IMR-90 (cell line): ENCODE data around the gene GP9. TPM values are rescaled to one million over a fixed set of nuclear protein-coding genes. Genes with fewer than 3 reads are reported as not detected.

Source experiments
- ATAC-seq: fragments of 200-7000 bp; cut with Tn5 transposase; 2 replicates; pipeline ENCODE4 v1.9.1; 2020; ENCODE audit warnings: low read depth, mild to moderate bottlenecking, moderate library complexity
- BruUV-seq: library from RNA; stranded (reverse); fragments of 400-500 nt; replicated peaks from 2 replicates; lab custom pipeline; 2021; lab: Mats Ljungman, UMichigan
- CTCF ChIA-PET: fragments of 300-600 bp; formaldehyde crosslinking; extraction: SDS; loops from one replicate; lab custom pipeline; 2021; ENCODE audit warnings: antibody characterized with exemption; lab: Yijun Ruan, JAX
- POLR2A ChIA-PET: fragments of 300-600 bp; sonication (Branson Sonifier 250); formaldehyde crosslinking; loops from one replicate; lab custom pipeline; 2022; ENCODE audit warnings: antibody characterized with exemption; ENCODE audit not compliant: unreplicated experiment; lab: Charles Lee
- DNase-seq: peaks from one replicate; pipeline ENCODE4 v3.0.0; 2013
- H2AFZ ChIP-seq: replicated peaks from 2 replicates; pipeline ENCODE3; 2013; ENCODE audit warnings: low read length, mild to moderate bottlenecking; ENCODE audit not compliant: poor library complexity
- H2AK5ac ChIP-seq: 2 replicates; pipeline ENCODE4 v1.6.1; 2013; ENCODE audit warnings: low read depth, low read length, inconsistent platforms
- H2AK9ac ChIP-seq: replicated peaks from 2 replicates; pipeline ENCODE3; 2013; ENCODE audit warnings: mild to moderate bottlenecking, low read depth, low read length, moderate library complexity; ENCODE audit not compliant: poor library complexity
- H2BK120ac ChIP-seq: 2 replicates; pipeline ENCODE4 v1.6.1; 2013; ENCODE audit warnings: low read depth, low read length, inconsistent platforms
- H2BK15ac ChIP-seq: 3 replicates; pipeline ENCODE4 v1.6.1; 2013; ENCODE audit warnings: low read depth, low read length, inconsistent platforms
- H2BK20ac ChIP-seq: 2 replicates; pipeline ENCODE4 v1.6.1; 2013; ENCODE audit warnings: low read depth, mild to moderate bottlenecking, inconsistent platforms, low read length, moderate library complexity
- H2BK5ac ChIP-seq: 2 replicates; pipeline ENCODE4 v1.6.1; 2013; ENCODE audit warnings: mild to moderate bottlenecking, low read depth, low read length, inconsistent platforms; ENCODE audit not compliant: poor library complexity, severe bottlenecking
- H3K14ac ChIP-seq: replicated peaks from 2 replicates; pipeline ENCODE4 v1.6.1; 2013; ENCODE audit warnings: low read depth, low read length, inconsistent platforms
- H3K18ac ChIP-seq: 2 replicates; pipeline ENCODE4 v1.6.1; 2013; ENCODE audit warnings: low read depth, low read length, control low read depth
- H3K23ac ChIP-seq: 2 replicates; pipeline ENCODE4 v1.6.1; 2013; ENCODE audit warnings: low read depth, low read length, inconsistent platforms
- H3K27ac ChIP-seq: 2 replicates; pipeline ENCODE4 v1.5.1; 2013; ENCODE audit warnings: mild to moderate bottlenecking, control low read depth, low read length; ENCODE audit not compliant: insufficient read depth
- H3K27me3 ChIP-seq: 2 replicates; pipeline ENCODE4 v1.6.1; 2013; ENCODE audit warnings: low read length; ENCODE audit not compliant: control insufficient read depth, insufficient read depth
- H3K36me3 ChIP-seq: 2 replicates; pipeline ENCODE4 v1.6.1; 2013; ENCODE audit warnings: low read length, mixed read lengths; ENCODE audit not compliant: control insufficient read depth, insufficient read depth
- H3K4ac ChIP-seq: 2 replicates; pipeline ENCODE4 v1.6.1; 2013; ENCODE audit warnings: low read depth, low read length, inconsistent platforms
- H3K4me1 ChIP-seq: 2 replicates; pipeline ENCODE4 v1.6.1; 2013; ENCODE audit warnings: low read length, mixed read lengths; ENCODE audit not compliant: control insufficient read depth, insufficient read depth
- H3K4me2 ChIP-seq: 2 replicates; pipeline ENCODE4 v1.6.1; 2013; ENCODE audit warnings: low read depth, mild to moderate bottlenecking, control low read depth, low read length, moderate library complexity
- H3K4me3 ChIP-seq: 2 replicates; pipeline ENCODE4 v1.5.1; 2013; ENCODE audit warnings: low read depth, mild to moderate bottlenecking, control low read depth, low read length, moderate library complexity; ENCODE audit not compliant: insufficient read depth
- H3K56ac ChIP-seq: 2 replicates; pipeline ENCODE4 v1.6.1; 2013; ENCODE audit warnings: low read length, inconsistent platforms; ENCODE audit not compliant: insufficient read depth; ENCODE audit errors: extremely low read depth
- H3K79me1 ChIP-seq, 2 experiments: 2 replicates each; pipeline ENCODE4 v1.6.1; 2013; ENCODE audit warnings: low read length in 2 of 2, inconsistent platforms in 1 of 2, low read depth in 1 of 2
- H3K9ac ChIP-seq: 2 replicates; pipeline ENCODE4 v1.6.1; 2013; ENCODE audit warnings: low read depth, low read length, control low read depth
- H3K9me1 ChIP-seq: 2 replicates; pipeline ENCODE4 v1.6.1; 2013; ENCODE audit warnings: low read length, inconsistent platforms; ENCODE audit not compliant: insufficient read depth
- H3K9me3 ChIP-seq: 2 replicates; pipeline ENCODE4 v1.6.1; 2013; ENCODE audit warnings: low read length; ENCODE audit not compliant: control insufficient read depth, insufficient read depth
- H4K20me1 ChIP-seq: 2 replicates; pipeline ENCODE4 v1.6.1; 2013; ENCODE audit warnings: low read length, inconsistent platforms; ENCODE audit not compliant: insufficient read depth
- H4K5ac ChIP-seq: 2 replicates; pipeline ENCODE4 v1.6.1; 2013; ENCODE audit warnings: mild to moderate bottlenecking, low read depth, low read length, control low read depth
- H4K8ac ChIP-seq, 2 experiments: 2 replicates each; pipeline ENCODE4 v1.6.1; 2013; ENCODE audit warnings: low read depth in 2 of 2, low read length in 2 of 2, control low read depth in 1 of 2, inconsistent platforms in 1 of 2
- H4K91ac ChIP-seq: 2 replicates; pipeline ENCODE4 v1.6.1; 2013; ENCODE audit warnings: low read depth, low read length, inconsistent platforms; ENCODE audit not compliant: insufficient read depth
- BHLHE40 ChIP-seq: fragments of 150-350 bp; IDR thresholded peaks from 2 replicates; pipeline ENCODE4 v1.6.1; 2016; ENCODE audit warnings: mild to moderate bottlenecking, low read depth, low read length
- CEBPB ChIP-seq: IDR thresholded peaks from 2 replicates; pipeline ENCODE4 v1.6.1; 2012; ENCODE audit warnings: low read depth, low read length, improper control_type of control experiment
- CHD1 ChIP-seq: IDR thresholded peaks from 2 replicates; pipeline ENCODE4 v1.6.1; 2012; ENCODE audit warnings: low read depth, low read length, improper control_type of control experiment
- FOS ChIP-seq: fragments of 150-350 bp; IDR thresholded peaks from 2 replicates; pipeline ENCODE4 v1.6.1; 2016; ENCODE audit warnings: low read depth, low read length
- MAFK ChIP-seq: IDR thresholded peaks from 2 replicates; pipeline ENCODE4 v1.6.1; 2012; ENCODE audit warnings: low read depth, low read length, improper control_type of control experiment
- MAZ ChIP-seq: IDR thresholded peaks from 2 replicates; pipeline ENCODE4 v1.6.1; 2012; ENCODE audit warnings: low read depth, mild to moderate bottlenecking, low read length, improper control_type of control experiment, moderate library complexity, borderline replicate concordance
- MXI1 ChIP-seq: IDR thresholded peaks from 2 replicates; pipeline ENCODE4 v1.6.1; 2012; ENCODE audit warnings: low read depth, mild to moderate bottlenecking, low read length, moderate library complexity, borderline replicate concordance
- NFE2L2 ChIP-seq: fragments of 150-350 bp; IDR thresholded peaks from 2 replicates; pipeline ENCODE4 v1.6.1; 2016; ENCODE audit warnings: low read depth, mild to moderate bottlenecking, low read length
- POLR2A ChIP-seq: IDR thresholded peaks from 2 replicates; pipeline ENCODE4 v1.6.1; 2012; ENCODE audit warnings: mild to moderate bottlenecking, low read depth, low read length
- RAD21 ChIP-seq: IDR thresholded peaks from 2 replicates; pipeline ENCODE4 v1.6.1; 2012; ENCODE audit warnings: low read length, improper control_type of control experiment
- RCOR1 ChIP-seq: IDR thresholded peaks from 2 replicates; pipeline ENCODE4 v1.6.1; 2012; ENCODE audit warnings: mild to moderate bottlenecking, low read length, improper control_type of control experiment; ENCODE audit not compliant: insufficient replicate concordance
- RFX5 ChIP-seq: IDR thresholded peaks from 2 replicates; pipeline ENCODE4 v1.8.0; 2012; ENCODE audit warnings: low read depth, mild to moderate bottlenecking, low read length, moderate library complexity
- SMC3 ChIP-seq: fragments of 150-350 bp; IDR thresholded peaks from 2 replicates; pipeline ENCODE4 v1.6.1; 2016; ENCODE audit warnings: low read depth, mild to moderate bottlenecking, antibody characterized with exemption, low read length, moderate library complexity
- WGBS, 2 experiments: methylation state at CpG; one replicate each; pipeline versions ENCODE4 v1.1.5 to v1.1.7; 2013; ENCODE audit warnings: missing lambda C conversion rate in 2 of 2; ENCODE audit not compliant: insufficient read length in 1 of 2; ENCODE audit errors: extremely low coverage in 2 of 2; 5-methylcytosine and 5-hydroxymethylcytosine counted together
- dilution Hi-C: fragments of 300-500 bp; cut with HindIII; formaldehyde crosslinking; loops from one replicate; pipeline ENCODE4 v1.14.3; 2018; ENCODE audit warnings: low sequenced_read_pairs; ENCODE audit not compliant: unreplicated experiment
- in situ Hi-C: fragments of 300-500 bp; cut with MboI; formaldehyde crosslinking; loops from 3 replicates; pipeline ENCODE4 v1.14.3; 2019; ENCODE audit warnings: low sequenced_read_pairs, inconsistent platforms, mixed read lengths
- intact Hi-C: fragments of 100-400 bp; cut with micrococcal nuclease; formaldehyde crosslinking; loops from 2 replicates; pipeline ENCODE4 v1.10.0; 2022
- polyA plus RNA-seq, 3 experiments: library from polyadenylated mRNA; depleted of rRNA; stranded (reverse); fragments of >200 nt; gene quantifications; 2 replicates each; pipeline ENCODE4 v1.2.3, GENCODE V29; 2012; ENCODE audit warnings: low replicate concordance in 1 of 3
- total RNA-seq: library from RNA; depleted of rRNA; stranded (reverse); fragments of >200 nt; gene quantifications from 2 replicates; pipeline ENCODE4 v1.2.3, GENCODE V29; 2012
- TF ChIP-seq, protein P1 (sequence below): fragments of 150-350 bp; IDR thresholded peaks from 2 replicates; pipeline ENCODE4 v1.6.1; 2016; ENCODE audit warnings: low read depth, mild to moderate bottlenecking, low read length, moderate library complexity, borderline replicate concordance
- TF ChIP-seq, protein P2 (sequence below): fragments of 150-350 bp; IDR thresholded peaks from 2 replicates; pipeline ENCODE4 v1.6.1; 2017; ENCODE audit warnings: mild to moderate bottlenecking, antibody characterized with exemption, low read length, low read depth

GP9 gene
- total and polyA plus RNA-seq, 2 of the 4 experiments (the other 2 are of a cell fraction): not detected

DNA sequence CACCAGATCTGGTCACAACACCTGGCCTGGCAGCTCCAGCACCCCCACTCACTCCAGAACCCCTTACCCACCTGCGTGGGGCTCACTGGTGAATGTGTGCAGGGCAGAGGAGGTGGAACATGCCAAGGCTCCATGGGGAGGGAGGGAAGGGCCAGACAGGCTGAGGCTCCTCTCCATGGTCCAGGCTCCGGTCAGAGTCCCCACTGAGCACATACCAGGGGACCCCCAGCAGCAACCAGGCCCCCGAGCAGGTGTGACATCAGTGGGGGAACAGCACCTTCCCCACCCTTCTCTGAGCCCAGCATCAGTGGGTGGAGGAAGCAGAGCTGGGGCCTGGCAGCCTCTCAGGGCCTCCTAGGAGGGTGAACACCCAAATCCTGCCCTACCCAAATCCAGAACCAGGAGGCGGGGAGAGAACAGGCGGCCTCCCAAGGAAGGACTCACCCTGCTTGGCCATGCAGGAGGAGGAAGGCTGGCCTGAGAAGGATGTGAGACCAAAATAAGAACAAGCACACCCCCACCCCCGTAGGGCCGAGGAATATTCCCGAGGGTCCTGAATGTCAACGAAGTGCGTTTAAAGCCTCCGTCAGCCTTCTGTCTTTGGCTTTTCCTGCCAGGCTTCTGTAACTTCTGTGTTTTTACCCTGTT lies 1.1 kb upstream of the GP9 start:
- Histone ChIP-seq H4K91ac (no peak overlapping the region), H3K27me3 (peaks cover 28% of the 10 kb centered on the region), H3K9me1 (no peaks in the 10 kb centered on the region), H3K4ac (no peak overlapping the region), H3K23ac (no peak overlapping the region), H2AK9ac (no peak overlapping the region), H3K4me2 (no peak overlapping the region), H4K8ac (no peak overlapping the region), H3K18ac (no peak overlapping the region), H3K9me3 (no peaks in the 10 kb centered on the region), H4K5ac (no peak overlapping the region), H3K27ac (no peak overlapping the region), H2AFZ (no peak overlapping the region), H2BK120ac (no peak overlapping the region), H3K36me3 (no peaks in the 10 kb centered on the region), H2BK20ac (no peak overlapping the region), H3K9ac (no peak overlapping the region), H3K79me1 (no peaks in the 10 kb centered on the region), H2AK5ac (no peak overlapping the region), H3K4me3 (no peak overlapping the region), H2BK15ac (no peak overlapping the region), H3K4me1 (peaks cover 2% of the 10 kb centered on the region; the same call in 1 of the 2 replicates), H2BK5ac (no peak overlapping the region), H4K20me1 (no peaks in the 10 kb centered on the region), H3K56ac (no peak overlapping the region), H3K14ac (no peak overlapping the region)
- no CpG with 5 or more reads among the region's 11 CpGs for WGBS, 2 experiments
- intact Hi-C loops: loop anchor here (10.0 kb wide), 1 partner anchor 55 kb away; no protein-coding TSS in a partner anchor
- ChIA-PET CTCF (interaction anchor here (1.2 kb wide), 1 partner anchor 11 kb away, joined by 3 read pairs; no protein-coding TSS in a partner anchor), POLR2A (interaction anchor here (0.5 kb wide), 1 partner anchor 78 kb away, joined by 5 read pairs; no protein-coding TSS in a partner anchor)
- no TSS peak for BruUV-seq
- in situ Hi-C loops: loop anchor here (10.0 kb wide), 1 partner anchor 185 kb away; the partner anchor contains the start of gene COPG1
- dilution Hi-C loops: no loop called here
- no peak for ATAC-seq
- DNase-seq: no peak
- no peak for TF ChIP-seq NFE2L2
- TF ChIP-seq CHD1: no peak
- TF ChIP-seq RAD21: no peak
- TF ChIP-seq MAFK: no peak
- no peak for TF ChIP-seq CEBPB
- no peak for TF ChIP-seq BHLHE40
- TF ChIP-seq SMC3: no peak
- TF ChIP-seq, protein P1, sequence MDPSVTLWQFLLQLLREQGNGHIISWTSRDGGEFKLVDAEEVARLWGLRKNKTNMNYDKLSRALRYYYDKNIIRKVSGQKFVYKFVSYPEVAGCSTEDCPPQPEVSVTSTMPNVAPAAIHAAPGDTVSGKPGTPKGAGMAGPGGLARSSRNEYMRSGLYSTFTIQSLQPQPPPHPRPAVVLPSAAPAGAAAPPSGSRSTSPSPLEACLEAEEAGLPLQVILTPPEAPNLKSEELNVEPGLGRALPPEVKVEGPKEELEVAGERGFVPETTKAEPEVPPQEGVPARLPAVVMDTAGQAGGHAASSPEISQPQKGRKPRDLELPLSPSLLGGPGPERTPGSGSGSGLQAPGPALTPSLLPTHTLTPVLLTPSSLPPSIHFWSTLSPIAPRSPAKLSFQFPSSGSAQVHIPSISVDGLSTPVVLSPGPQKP: no peak
- no peak for TF ChIP-seq MXI1
- TF ChIP-seq, protein P2, sequence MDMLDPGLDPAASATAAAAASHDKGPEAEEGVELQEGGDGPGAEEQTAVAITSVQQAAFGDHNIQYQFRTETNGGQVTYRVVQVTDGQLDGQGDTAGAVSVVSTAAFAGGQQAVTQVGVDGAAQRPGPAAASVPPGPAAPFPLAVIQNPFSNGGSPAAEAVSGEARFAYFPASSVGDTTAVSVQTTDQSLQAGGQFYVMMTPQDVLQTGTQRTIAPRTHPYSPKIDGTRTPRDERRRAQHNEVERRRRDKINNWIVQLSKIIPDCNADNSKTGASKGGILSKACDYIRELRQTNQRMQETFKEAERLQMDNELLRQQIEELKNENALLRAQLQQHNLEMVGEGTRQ: no peak
- TF ChIP-seq POLR2A: no peak
- no peak for TF ChIP-seq RFX5
- TF ChIP-seq FOS: no peak
- TF ChIP-seq MAZ: no peak
- no peak for TF ChIP-seq RCOR1
